H9 (cell line): ENCODE results near the gene PARD6G. TPM values are rescaled to one million over a fixed set of nuclear protein-coding genes. Genes with fewer than 3 reads are reported as not detected.

Experiments used
- DNase-seq: peaks from one replicate; pipeline ENCODE4 v3.0.0-alpha.2; 2017
- H2AFZ ChIP-seq: one replicate; pipeline ENCODE4 v1.6.1; 2013; ENCODE audit warnings: mild to moderate bottlenecking, low read length, control low read depth, moderate library complexity
- H2AK5ac ChIP-seq: 2 replicates; pipeline ENCODE4 v1.6.1; 2013; ENCODE audit warnings: low read length, control low read depth, mixed read lengths; ENCODE audit not compliant: insufficient read length
- H2BK120ac ChIP-seq: one replicate; pipeline ENCODE4 v1.6.1; 2013; ENCODE audit warnings: low read depth, mild to moderate bottlenecking, low read length, control low read depth, inconsistent platforms; ENCODE audit not compliant: poor library complexity, severe bottlenecking
- H2BK12ac ChIP-seq: 2 replicates; pipeline ENCODE4 v1.6.1; 2013; ENCODE audit warnings: low read length, control low read depth, mixed read lengths, low read depth; ENCODE audit not compliant: insufficient read length
- H2BK15ac ChIP-seq: 2 replicates; pipeline ENCODE4 v1.6.1; 2013; ENCODE audit warnings: low read depth, low read length, control low read depth
- H2BK20ac ChIP-seq: one replicate; pipeline ENCODE4 v1.6.1; 2013; ENCODE audit warnings: low read depth, mild to moderate bottlenecking, low read length, control low read depth, inconsistent platforms; ENCODE audit not compliant: poor library complexity, severe bottlenecking
- H2BK5ac ChIP-seq: 2 replicates; pipeline ENCODE4 v1.6.1; 2013; ENCODE audit warnings: low read length, control low read depth, mixed read lengths; ENCODE audit not compliant: insufficient read length
- H3K14ac ChIP-seq: 2 replicates; pipeline ENCODE4 v1.6.1; 2013; ENCODE audit warnings: low read length, control low read depth; ENCODE audit not compliant: insufficient read depth
- H3K18ac ChIP-seq: 2 replicates; pipeline ENCODE4 v1.6.1; 2013; ENCODE audit warnings: low read depth, mild to moderate bottlenecking, mixed read lengths, low read length, control low read depth; ENCODE audit not compliant: insufficient read length
- H3K23ac ChIP-seq: 2 replicates; pipeline ENCODE4 v1.6.1; 2013; ENCODE audit warnings: low read length, control low read depth, mixed read lengths, low read depth; ENCODE audit not compliant: insufficient read length
- H3K23me2 ChIP-seq: 2 replicates; pipeline ENCODE4 v1.6.1; 2013; ENCODE audit warnings: low read depth, mild to moderate bottlenecking, mixed read lengths, low read length, control low read depth; ENCODE audit not compliant: insufficient read length, poor library complexity, severe bottlenecking
- H3K27ac ChIP-seq: 2 replicates; pipeline ENCODE4 v1.5.1; 2013; ENCODE audit warnings: low read length, control low read depth, mixed read lengths, low read depth; ENCODE audit not compliant: insufficient read length
- H3K27me3 ChIP-seq: 2 replicates; pipeline ENCODE4 v1.6.1; 2013; ENCODE audit warnings: low read length, control low read depth, inconsistent platforms; ENCODE audit not compliant: insufficient read depth
- H3K4ac ChIP-seq: 2 replicates; pipeline ENCODE4 v1.6.1; 2013; ENCODE audit warnings: low read depth, mild to moderate bottlenecking, control low read depth, inconsistent platforms, low read length, moderate library complexity
- H3K4me1 ChIP-seq: 2 replicates; pipeline ENCODE4 v1.6.1; 2013; ENCODE audit warnings: low read length, control low read depth, inconsistent platforms; ENCODE audit not compliant: insufficient read depth
- H3K4me2 ChIP-seq: 2 replicates; pipeline ENCODE4 v1.6.1; 2013; ENCODE audit warnings: low read length, control low read depth, mixed read lengths; ENCODE audit not compliant: insufficient read length, insufficient read depth
- H3K56ac ChIP-seq: 2 replicates; pipeline ENCODE4 v1.6.1; 2013; ENCODE audit warnings: low read depth, mild to moderate bottlenecking, mixed read lengths, low read length, control low read depth; ENCODE audit not compliant: insufficient read length
- H3K79me1 ChIP-seq: 2 replicates; pipeline ENCODE4 v1.6.1; 2013; ENCODE audit warnings: low read depth, mild to moderate bottlenecking, moderate library complexity, low read length, control low read depth, inconsistent platforms; ENCODE audit not compliant: insufficient read depth, poor library complexity, severe bottlenecking
- H3K79me2 ChIP-seq: 2 replicates; pipeline ENCODE4 v1.6.1; 2013; ENCODE audit warnings: low read length, control low read depth, inconsistent platforms; ENCODE audit not compliant: insufficient read depth
- H3K9ac ChIP-seq: 2 replicates; pipeline ENCODE4 v1.6.1; 2013; ENCODE audit warnings: low read length, control low read depth, mixed read lengths; ENCODE audit not compliant: insufficient read length; ENCODE audit errors: extremely low read depth
- H3K9me3 ChIP-seq: one replicate; pipeline ENCODE4 v1.6.1; 2013; ENCODE audit warnings: low read depth, low read length, inconsistent platforms; ENCODE audit not compliant: control insufficient read depth
- H3T11ph ChIP-seq: one replicate; pipeline ENCODE4 v1.6.1; 2013; ENCODE audit warnings: mild to moderate bottlenecking, low read length, control low read depth, inconsistent platforms
- H4K20me1 ChIP-seq: one replicate; pipeline ENCODE4 v1.6.1; 2013; ENCODE audit not compliant: control insufficient read depth, insufficient read length, insufficient read depth
- H4K5ac ChIP-seq: 2 replicates; pipeline ENCODE4 v1.6.1; 2013; ENCODE audit warnings: low read depth, mild to moderate bottlenecking, mixed read lengths, low read length, control low read depth; ENCODE audit not compliant: insufficient read length
- H4K8ac ChIP-seq: replicated peaks from 2 replicates; pipeline ENCODE4 v1.6.1; 2013; ENCODE audit warnings: low read length, control low read depth, mixed read lengths, low read depth; ENCODE audit not compliant: insufficient read length
- H4K91ac ChIP-seq: 2 replicates; pipeline ENCODE4 v1.6.1; 2013; ENCODE audit warnings: low read depth, mild to moderate bottlenecking, moderate library complexity, mixed read lengths, low read length, control low read depth; ENCODE audit not compliant: insufficient read length
- H3K27ac Mint-ChIP-seq, 3 experiments: 2 replicates in 2 of 3; 3 replicates in 1 of 3; pipeline ENCODE4 v1.8.0; 2020 to 2021; ENCODE audit warnings: mixed read lengths in 3 of 3, mild to moderate bottlenecking in 1 of 3, moderate library complexity in 1 of 3
- H3K27me3 Mint-ChIP-seq: 2 replicates; pipeline ENCODE4 v1.8.0; 2021; ENCODE audit warnings: low read depth, mild to moderate bottlenecking, moderate library complexity, mixed read lengths
- H3K36me3 Mint-ChIP-seq, 3 experiments: 2 replicates in 2 of 3; 3 replicates in 1 of 3; pipeline ENCODE4 v1.8.0; 2020 to 2021; ENCODE audit warnings: low read depth in 3 of 3, mixed read lengths in 3 of 3; ENCODE audit not compliant: insufficient read depth in 1 of 3
- H3K4me1 Mint-ChIP-seq, 2 experiments: 2 replicates each; pipeline ENCODE4 v1.8.0; 2020; ENCODE audit warnings: mixed read lengths in 2 of 2
- H3K4me3 Mint-ChIP-seq, 2 experiments: 2 replicates in 1 of 2; 3 replicates in 1 of 2; pipeline ENCODE4 v1.8.0; 2020 to 2021; ENCODE audit warnings: mild to moderate bottlenecking in 2 of 2, mixed read lengths in 2 of 2, moderate library complexity in 1 of 2
- H3K9me3 Mint-ChIP-seq, 2 experiments: 2 replicates in 1 of 2; 3 replicates in 1 of 2; pipeline ENCODE4 v1.8.0; 2020; ENCODE audit warnings: mild to moderate bottlenecking in 2 of 2, mixed read lengths in 2 of 2, moderate library complexity in 1 of 2
- CTCF ChIP-seq: fragments of 200-600 bp; sonication (generic); conservative IDR thresholded peaks from 3 replicates; pipeline ENCODE4 v1.8.0; 2021; ENCODE audit warnings: antibody characterized with exemption, mild to moderate bottlenecking
- WGBS: extraction: QIAGEN DNeasy Blood & Tissue Kit; methylation state at CpG from one replicate; pipeline ENCODE4 v1.1.7; 2013; ENCODE audit warnings: missing lambda C conversion rate, low lambda C conversion rate, mixed read lengths; ENCODE audit not compliant: insufficient read length; ENCODE audit errors: extremely low coverage; 5-methylcytosine and 5-hydroxymethylcytosine counted together
- total RNA-seq: library from RNA; stranded (reverse); gene quantifications from 2 replicates; pipeline ENCODE4 v1.2.1, GENCODE V29; 2021

PARD6G gene
- total RNA-seq, 1 experiment from 2014 or later, result 11.2 TPM

GRCh38 chr18:80132180-80132812, 115.0 kb downstream of the PARD6G start:
- H2AFZ ChIP-seq, result no peak overlapping the region
- no peak overlapping the region for H2BK15ac ChIP-seq
- H4K20me1 ChIP-seq, result no peaks in the 10 kb centered on the region
- H3T11ph ChIP-seq, result no peak overlapping the region
- H2AK5ac ChIP-seq, result no peak overlapping the region
- no peak overlapping the region for H4K5ac ChIP-seq
- no peak overlapping the region for H3K27ac ChIP-seq
- Mint-ChIP-seq H3K27me3 (no peaks in the 10 kb centered on the region), H3K9me3 (no peaks in the 10 kb centered on the region), H3K4me1 (peaks cover 28 to 30% of the 10 kb centered on the region in 2 experiments), H3K4me3 (no peak overlapping the region), H3K36me3 (peaks cover 40 to 69% (median 66%) of the 10 kb centered on the region in 3 experiments), H3K27ac (peak overlapping the region in 2 of 3 experiments; percentile 35; a peak in 2 of 7 replicates)
- H3K27me3 ChIP-seq, result no peaks in the 10 kb centered on the region
- H3K4me1 ChIP-seq, result peaks cover 5% of the 10 kb centered on the region; the same call in 1 of the 2 replicates
- no peak overlapping the region for H2BK120ac ChIP-seq
- H3K4ac ChIP-seq, result no peak overlapping the region
- no peak overlapping the region for H3K14ac ChIP-seq
- no CpG with 5 or more reads among the region's 3 CpGs for WGBS
- no peak overlapping the region for H3K4me2 ChIP-seq
- no peaks in the 10 kb centered on the region for H3K9me3 ChIP-seq
- no peak overlapping the region for H3K9ac ChIP-seq
- H3K23ac ChIP-seq, result no peak overlapping the region
- TF ChIP-seq CTCF, result no peak
- no peaks in the 10 kb centered on the region for H3K23me2 ChIP-seq
- no peak overlapping the region for H2BK5ac ChIP-seq
- H3K79me2 ChIP-seq, result peaks cover 17% of the 10 kb centered on the region; the same call in 1 of the 2 replicates
- no peak overlapping the region for H2BK12ac ChIP-seq
- H3K56ac ChIP-seq, result no peak overlapping the region
- no peak overlapping the region for H4K8ac ChIP-seq
- no peak overlapping the region for H4K91ac ChIP-seq
- DNase-seq, result no peak
- no peak overlapping the region for H2BK20ac ChIP-seq
- H3K79me1 ChIP-seq, result peaks cover 5% of the 10 kb centered on the region
- no peak overlapping the region for H3K18ac ChIP-seq
